H1 (cell line): ENCODE measurements around the gene PRDX2. TPM values are rescaled to one million over a fixed set of nuclear protein-coding genes. Genes with fewer than 3 reads are reported as not detected.

ENCODE experiments used
- CTCF ChIA-PET: fragments of 300-600 bp; sonication (Branson Sonifier 250); formaldehyde crosslinking; loops from one replicate; lab custom pipeline; 2021; ENCODE audit not compliant: partially characterized antibody; lab: Charles Lee
- POLR2A ChIA-PET: fragments of 300-600 bp; sonication (Branson Sonifier 250); formaldehyde crosslinking; loops from one replicate; lab custom pipeline; 2021; ENCODE audit warnings: inconsistent platforms; ENCODE audit not compliant: partially characterized antibody; lab: Charles Lee
- DNase-seq, 2 experiments: peaks; one replicate each; pipeline versions ENCODE4 v3.0.0 to v3.0.0-alpha.2; 2010 to 2022; ENCODE audit warnings: low spot score in 2 of 2, low read depth in 1 of 2, mixed read lengths in 1 of 2
- FAIRE-seq: peaks from 2 replicates; lab custom pipeline; 2011; peaks lifted over from hg19 to GRCh38; lab: Jason Lieb, UNC
- H2AFZ ChIP-seq: 2 replicates; pipeline ENCODE4 v1.8.1; 2012; ENCODE audit warnings: low read length, inconsistent platforms
- H2AK5ac ChIP-seq: 2 replicates; pipeline ENCODE4 v1.6.1; 2013; ENCODE audit warnings: low read depth, low read length
- H2BK120ac ChIP-seq: replicated peaks from 2 replicates; pipeline ENCODE3; 2013; ENCODE audit warnings: low read depth, low read length, inconsistent platforms
- H2BK12ac ChIP-seq: 2 replicates; pipeline ENCODE4 v1.6.1; 2013; ENCODE audit warnings: low read depth, low read length
- H2BK15ac ChIP-seq: 2 replicates; pipeline ENCODE4 v1.6.1; 2013; ENCODE audit warnings: low read length
- H2BK20ac ChIP-seq: 2 replicates; pipeline ENCODE4 v1.6.1; 2013; ENCODE audit warnings: low read length
- H2BK5ac ChIP-seq: 2 replicates; pipeline ENCODE4 v1.6.1; 2013; ENCODE audit warnings: low read depth, low read length
- H3K14ac ChIP-seq: 2 replicates; pipeline ENCODE4 v1.6.1; 2013; ENCODE audit warnings: inconsistent platforms; ENCODE audit not compliant: insufficient read length
- H3K18ac ChIP-seq: 2 replicates; pipeline ENCODE4 v1.6.1; 2013; ENCODE audit warnings: low read length; ENCODE audit errors: extremely low read depth
- H3K23ac ChIP-seq: 2 replicates; pipeline ENCODE4 v1.6.1; 2013; ENCODE audit warnings: inconsistent platforms; ENCODE audit not compliant: insufficient read length
- H3K23me2 ChIP-seq: 2 replicates; pipeline ENCODE4 v1.6.1; 2013; ENCODE audit warnings: low read depth, low read length
- H3K27ac ChIP-seq: 2 replicates; pipeline ENCODE4 v1.6.1; 2011; ENCODE audit warnings: low read depth, low read length, inconsistent platforms
- H3K27me3 ChIP-seq, 4 experiments: replicated peaks in 1 of 4; 1 replicate in 1 of 4; 2 replicates in 3 of 4; pipeline versions ENCODE4 v1.6.1 to v1.8.1; 2011 to 2013; ENCODE audit warnings: low read length in 3 of 4, mild to moderate bottlenecking in 3 of 4, inconsistent platforms in 2 of 4, mixed read lengths in 2 of 4, moderate library complexity in 1 of 4; ENCODE audit not compliant: control insufficient read depth in 3 of 4, insufficient read depth in 3 of 4; ENCODE audit errors: extremely low read depth in 1 of 4
- H3K36me3 ChIP-seq, 4 experiments: 2 replicates each; pipeline versions ENCODE4 v1.6.1 to v1.8.1; 2011 to 2013; ENCODE audit warnings: mild to moderate bottlenecking in 4 of 4, low read length in 3 of 4, moderate library complexity in 2 of 4, control low read depth in 1 of 4, inconsistent platforms in 1 of 4; ENCODE audit not compliant: insufficient read depth in 4 of 4, control insufficient read depth in 2 of 4
- H3K4ac ChIP-seq: replicated peaks from 2 replicates; pipeline ENCODE3; 2013; ENCODE audit warnings: low read length, low read depth, mixed read lengths, inconsistent platforms; ENCODE audit not compliant: insufficient read length
- H3K4me1 ChIP-seq, 4 experiments: replicated peaks in 1 of 4; 1 replicate in 1 of 4; 2 replicates in 3 of 4; pipeline versions ENCODE4 v1.6.1 to v1.8.1; 2011 to 2013; ENCODE audit warnings: low read length in 3 of 4, inconsistent platforms in 2 of 4, mixed read lengths in 1 of 4; ENCODE audit not compliant: insufficient read depth in 4 of 4, control insufficient read depth in 3 of 4
- H3K4me2 ChIP-seq, 2 experiments: 2 replicates each; pipeline versions ENCODE4 v1.6.1 to v1.8.1; 2011 to 2013; ENCODE audit warnings: low read depth in 2 of 2, low read length in 2 of 2, control low read depth in 1 of 2, inconsistent platforms in 1 of 2, mild to moderate bottlenecking in 1 of 2; ENCODE audit not compliant: insufficient read depth in 1 of 2
- H3K4me3 ChIP-seq, 4 experiments: fragments of 200-600, 300-600 bp in 1 of 4; sonication (generic), shearing (Covaris generic), sonication (Bioruptor Twin) in 1 of 4; 2 replicates each; pipeline versions ENCODE4 v1.5.1 to v1.8.1; 2011 to 2016; ENCODE audit warnings: low read length in 4 of 4, low read depth in 3 of 4, control low read depth in 2 of 4, inconsistent platforms in 2 of 4, mild to moderate bottlenecking in 2 of 4, mixed read lengths in 1 of 4, moderate library complexity in 1 of 4; ENCODE audit not compliant: insufficient read depth in 2 of 4; ENCODE audit errors: extremely low read depth in 1 of 4
- H3K56ac ChIP-seq: replicated peaks from 2 replicates; pipeline ENCODE3; 2013; ENCODE audit warnings: low read depth, mild to moderate bottlenecking, mixed read lengths, low read length, inconsistent platforms; ENCODE audit not compliant: insufficient read length
- H3K79me1 ChIP-seq: 2 replicates; pipeline ENCODE4 v1.6.1; 2013; ENCODE audit warnings: low read depth, low read length, control low read depth
- H3K79me2 ChIP-seq, 2 experiments: 2 replicates each; pipeline versions ENCODE4 v1.6.1 to v1.8.1; 2012 to 2013; ENCODE audit warnings: low read length in 2 of 2, mild to moderate bottlenecking in 2 of 2, inconsistent platforms in 1 of 2; ENCODE audit not compliant: insufficient read depth in 2 of 2, control insufficient read depth in 1 of 2
- H3K9ac ChIP-seq, 4 experiments: replicated peaks in 1 of 4; 1 replicate in 1 of 4; 2 replicates in 3 of 4; pipeline versions ENCODE4 v1.6.1 to v1.8.1; 2011 to 2013; ENCODE audit warnings: low read depth in 3 of 4, low read length in 3 of 4, control low read depth in 2 of 4, mild to moderate bottlenecking in 2 of 4, moderate library complexity in 2 of 4, inconsistent platforms in 1 of 4; ENCODE audit errors: extremely low read depth in 1 of 4
- H3K9me3 ChIP-seq, 2 experiments: 2 replicates each; pipeline versions ENCODE4 v1.6.1 to v1.8.1; 2012 to 2013; ENCODE audit warnings: mild to moderate bottlenecking in 2 of 2, moderate library complexity in 2 of 2, control low read depth in 1 of 2, inconsistent platforms in 1 of 2, low read depth in 1 of 2, low read length in 1 of 2, mixed read lengths in 1 of 2; ENCODE audit not compliant: insufficient read depth in 2 of 2
- H4K20me1 ChIP-seq, 2 experiments: replicated peaks in 1 of 2; 2 replicates each; pipeline versions ENCODE3 to v1.8.1; 2011 to 2013; ENCODE audit warnings: inconsistent platforms in 2 of 2, low read length in 2 of 2, mild to moderate bottlenecking in 1 of 2; ENCODE audit not compliant: insufficient read depth in 2 of 2, control insufficient read depth in 1 of 2
- H4K5ac ChIP-seq: 2 replicates; pipeline ENCODE4 v1.6.1; 2013; ENCODE audit warnings: low read length, low read depth, mixed read lengths, inconsistent platforms; ENCODE audit not compliant: insufficient read length
- H4K8ac ChIP-seq: 2 replicates; pipeline ENCODE4 v1.8.0; 2013; ENCODE audit warnings: mild to moderate bottlenecking, moderate library complexity, low read length, inconsistent platforms; ENCODE audit not compliant: insufficient read depth; ENCODE audit errors: extremely low read depth
- H4K91ac ChIP-seq: replicated peaks from 2 replicates; pipeline ENCODE3; 2013; ENCODE audit warnings: low read length, mixed read lengths, inconsistent platforms; ENCODE audit not compliant: insufficient read length
- SUZ12 ChIP-seq: fragments of 200-600 bp; sonication (generic); IDR thresholded peaks from 2 replicates; pipeline ENCODE4 v1.6.1; 2012; ENCODE audit warnings: mild to moderate bottlenecking, inconsistent platforms, low read length, moderate library complexity, mixed read lengths
- WGBS, 2 experiments: shearing (Covaris generic) in 1 of 2; methylation state at CpG; one replicate each; pipeline versions ENCODE4 v1.1.6 to v1.1.7; 2013 to 2015; ENCODE audit warnings: low lambda C conversion rate in 2 of 2, mixed read lengths in 2 of 2, inconsistent platforms in 1 of 2, low coverage in 1 of 2, missing lambda C conversion rate in 1 of 2; ENCODE audit not compliant: insufficient replicate concordance in 2 of 2, insufficient coverage in 1 of 2, insufficient read length in 1 of 2; ENCODE audit errors: extremely low coverage in 1 of 2, missing lambda C conversion rate in 1 of 2; 5-methylcytosine and 5-hydroxymethylcytosine counted together
- polyA plus RNA-seq, 7 experiments: library from polyadenylated mRNA; depleted of rRNA in 3 of 7; stranded (reverse) in 5 of 7; unstranded in 2 of 7; fragments of >200 nt in 5 of 7; fragments of 200-250 nt in 2 of 7; gene quantifications; 1 replicate in 5 of 7; 2 replicates in 1 of 7; 4 replicates in 1 of 7; pipeline versions ENCODE4 v1.2.1 to v1.2.3, GENCODE V29; 2011 to 2013; ENCODE audit warnings: missing spikeins in 2 of 7, mixed read lengths in 2 of 7
- total RNA-seq: library from RNA; stranded (reverse); fragmentation: NEBNext Ultra II Directional; extraction: Animal tissue kit (Norgen Biotek cat#: 25700); gene quantifications from 2 replicates; pipeline ENCODE4 v1.2.1, GENCODE V29; 2021
- TF ChIP-seq, protein P1 (sequence below): IDR thresholded peaks from 2 replicates; pipeline ENCODE4 v1.6.1; 2012; ENCODE audit warnings: inconsistent platforms

Gene PRDX2
- total and polyA plus RNA-seq, 2 of the 8 experiments (the other 6 are each of a cell fraction or from before 2014, with no cell fraction given): 380 to 748 TPM

GRCh38 chr19:12838886-12839756 is 37.5 kb upstream of the PRDX2 start:
- Histone ChIP-seq H4K8ac (peak overlapping the region; percentile 59; the same call in 1 of the 2 replicates), H3K79me1 (peaks cover 11% of the 10 kb centered on the region), H3K9me3 (no peaks in the 10 kb centered on the region), H3K79me2 (peaks cover 0 to 9% of the 10 kb centered on the region in 2 experiments; a peak in 2 of 4 replicates), H4K91ac (no peak overlapping the region), H2AK5ac (peak overlapping the region; percentile 47; the same call in 1 of the 2 replicates), H4K5ac (no peak overlapping the region), H3K23ac (no peak overlapping the region), H3K9ac (peak overlapping the region in 1 of 4 experiments; percentile 44; a peak in 2 of 7 replicates)
- ChIA-PET CTCF (interaction anchor here (0.9 to 1.4 kb wide), 3 partner anchors 9 to 66 kb away, joined by 3 to 6 read pairs (median 4); no protein-coding TSS in a partner anchor), POLR2A (interaction anchor here (0.6 kb wide), 1 partner anchor 74 kb away, joined by 3 read pairs; no protein-coding TSS in a partner anchor)
- no peak for FAIRE-seq
- DNase-seq: no peak
- TF ChIP-seq, protein P1, sequence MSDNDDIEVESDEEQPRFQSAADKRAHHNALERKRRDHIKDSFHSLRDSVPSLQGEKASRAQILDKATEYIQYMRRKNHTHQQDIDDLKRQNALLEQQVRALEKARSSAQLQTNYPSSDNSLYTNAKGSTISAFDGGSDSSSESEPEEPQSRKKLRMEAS: peak; percentile 23; the same call in 1 of the 2 replicates
- TF ChIP-seq SUZ12: no peak
- TF ChIP-seq, all 59 proteins: peak for 1
- Histone ChIP-seq H3K14ac (no peak overlapping the region), H3K4me2 (peak overlapping the region; percentile 73 to 75), H2BK5ac (no peak overlapping the region), H3K36me3 (peaks cover 0 to 3% (median 0%) of the 10 kb centered on the region in 4 experiments; a peak in 1 of 8 replicates), H3K4ac (no peak overlapping the region), H3K4me1 (peaks cover 8 to 42% (median 19%) of the 10 kb centered on the region in 4 experiments), H3K56ac (no peak overlapping the region), H3K23me2 (peaks cover 25% of the 10 kb centered on the region), H4K20me1 (peaks cover 8 to 21% of the 10 kb centered on the region in 2 experiments), H3K27me3 (peaks cover 0 to 13% (median 9%) of the 10 kb centered on the region in 4 experiments; a peak in 5 of 7 replicates), H2BK20ac (no peak overlapping the region), H2BK15ac (0 out of 2 replicates have a peak overlapping the region, but pooled peaks have one; percentile 6), H3K18ac (no peak overlapping the region), H2AFZ (no peak overlapping the region), H3K4me3 (peak overlapping the region; percentile 59 to 92 (median 62); a peak in 7 of 8 replicates), H2BK12ac (peak overlapping the region; percentile 77; the same call in 1 of the 2 replicates), H2BK120ac (no peak overlapping the region), H3K27ac (no peak overlapping the region)
- 36% methylated on average over 16 of the region's 21 CpGs; no CpG with 5 or more reads in 1 of the 2 experiments for WGBS, 2 experiments
